Stimulated activated CD8-positive, alpha-beta memory T cell treated with anti-CD3 and anti-CD28 coated beads, Interleukin-7, amount 100 ng/mL, for 48 hours (primary cell): Measurements from ENCODE around the gene CYBA.

Experiments used
- DNase-seq, 2 donors: peaks; one replicate each; pipeline ENCODE4 v3.0.0-alpha.2; 2020; ENCODE audit warnings: low read depth in 1 of 2; ENCODE audit errors: extremely low read depth in 1 of 2

Gene CYBA

DNA sequence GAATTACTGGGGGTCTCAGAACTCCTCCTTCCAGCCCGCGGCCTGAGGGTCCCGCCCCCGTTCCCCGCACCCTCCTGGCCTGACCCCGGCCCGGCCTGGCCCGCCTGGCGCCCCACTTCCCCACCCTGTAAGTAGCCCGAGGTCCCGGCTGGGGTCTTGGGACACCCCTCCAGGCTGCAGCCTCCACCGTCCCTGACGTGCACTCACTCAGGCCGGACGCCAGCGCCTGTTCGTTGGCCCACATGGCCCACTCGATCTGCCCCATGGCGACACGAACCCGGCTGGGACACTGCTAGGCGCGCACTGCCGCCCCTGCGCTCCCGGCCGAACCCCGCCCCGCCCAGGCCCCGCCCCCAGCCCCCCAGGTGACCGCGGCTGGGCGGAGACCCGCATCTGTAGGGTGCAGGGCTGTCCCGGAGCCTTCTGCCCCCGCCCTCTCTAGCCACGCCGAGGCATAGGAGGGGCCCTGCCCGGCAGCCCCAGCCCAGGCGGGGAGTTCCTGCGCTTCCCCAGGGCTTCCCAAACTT is at the start of gene CYBA:
CYBA (minus strand) TSS at position 305 of the 527 bp plus-strand sequence; CDS start at position 265, 40 bp downstream.
- peak; percentile 81 to 83 for DNase-seq

DNA sequence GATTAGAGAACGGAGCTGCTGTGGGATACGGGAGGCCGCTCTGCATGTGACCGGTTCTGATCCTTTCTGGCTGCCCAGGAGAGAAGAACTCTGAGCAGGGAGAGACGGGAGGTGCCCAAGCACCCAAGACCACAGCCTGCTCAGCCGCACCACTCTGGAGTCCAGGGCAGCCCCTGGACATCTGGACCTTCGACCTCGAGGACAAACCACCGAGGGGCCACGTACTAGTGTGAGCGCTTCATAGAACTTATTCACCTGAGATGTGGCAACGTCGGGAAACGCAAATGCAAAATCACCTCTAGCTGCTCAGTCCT is 49.4 kb upstream of the CYBA start:
- no peak for DNase-seq

DNA sequence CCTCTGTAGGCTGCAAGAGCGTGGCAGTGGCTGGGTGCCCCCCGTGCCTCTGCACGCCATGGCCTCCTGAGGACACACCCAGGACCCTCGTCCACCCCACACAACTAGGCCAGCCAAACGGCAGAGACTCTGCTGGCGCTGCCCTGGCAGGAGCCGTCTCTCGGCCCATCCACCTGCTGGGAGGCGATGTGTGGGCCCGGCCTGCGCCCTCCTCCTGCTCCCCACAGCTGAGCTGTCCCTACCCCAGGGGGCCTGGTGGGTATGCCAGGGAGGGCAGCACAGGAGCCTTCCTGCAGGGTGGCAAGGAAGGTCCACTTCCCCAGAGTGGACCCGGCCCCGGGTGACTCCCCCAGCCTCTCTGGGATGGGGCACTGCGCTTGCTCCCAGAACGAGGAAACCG is 48.3 kb upstream of the CYBA start:
- no peak for DNase-seq

DNA sequence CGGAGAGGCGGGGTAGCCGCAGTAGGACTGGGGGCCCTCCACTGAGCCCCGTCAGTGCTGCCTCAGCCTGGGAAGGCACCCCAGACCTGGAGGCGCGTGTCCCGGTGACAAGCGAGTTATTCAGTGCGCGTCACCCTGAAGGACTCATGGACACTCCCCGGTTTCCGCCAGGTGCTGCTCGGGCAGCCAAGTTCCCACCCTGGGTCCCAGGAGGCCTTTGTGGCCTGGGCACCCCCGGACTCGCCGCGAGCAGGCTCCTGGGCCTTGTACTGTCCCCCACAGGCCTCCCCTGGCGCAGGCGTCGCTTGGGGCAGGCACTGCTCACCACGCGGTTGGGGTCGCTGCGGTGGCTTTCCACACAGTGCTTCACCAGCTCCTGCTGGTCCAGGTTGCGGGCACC is 47.8 kb upstream of the CYBA start:
- no peak for DNase-seq

- no peak for DNase-seq
Measured at GRCh38 chr16:88697831-88698615, 47.2 kb upstream of the CYBA start.

- DNase-seq: no peak
Measured at GRCh38 chr16:88697116-88697830, 46.4 kb upstream of the CYBA start.

- no peak for DNase-seq
Measured at GRCh38 chr16:88696441-88696840, 45.6 kb upstream of the CYBA start.

GRCh38 chr16:88695753-88696152 is 44.9 kb upstream of the CYBA start:
- DNase-seq: no peak

GRCh38 chr16:88695218-88695617 is 44.4 kb upstream of the CYBA start:
- no peak for DNase-seq

DNA sequence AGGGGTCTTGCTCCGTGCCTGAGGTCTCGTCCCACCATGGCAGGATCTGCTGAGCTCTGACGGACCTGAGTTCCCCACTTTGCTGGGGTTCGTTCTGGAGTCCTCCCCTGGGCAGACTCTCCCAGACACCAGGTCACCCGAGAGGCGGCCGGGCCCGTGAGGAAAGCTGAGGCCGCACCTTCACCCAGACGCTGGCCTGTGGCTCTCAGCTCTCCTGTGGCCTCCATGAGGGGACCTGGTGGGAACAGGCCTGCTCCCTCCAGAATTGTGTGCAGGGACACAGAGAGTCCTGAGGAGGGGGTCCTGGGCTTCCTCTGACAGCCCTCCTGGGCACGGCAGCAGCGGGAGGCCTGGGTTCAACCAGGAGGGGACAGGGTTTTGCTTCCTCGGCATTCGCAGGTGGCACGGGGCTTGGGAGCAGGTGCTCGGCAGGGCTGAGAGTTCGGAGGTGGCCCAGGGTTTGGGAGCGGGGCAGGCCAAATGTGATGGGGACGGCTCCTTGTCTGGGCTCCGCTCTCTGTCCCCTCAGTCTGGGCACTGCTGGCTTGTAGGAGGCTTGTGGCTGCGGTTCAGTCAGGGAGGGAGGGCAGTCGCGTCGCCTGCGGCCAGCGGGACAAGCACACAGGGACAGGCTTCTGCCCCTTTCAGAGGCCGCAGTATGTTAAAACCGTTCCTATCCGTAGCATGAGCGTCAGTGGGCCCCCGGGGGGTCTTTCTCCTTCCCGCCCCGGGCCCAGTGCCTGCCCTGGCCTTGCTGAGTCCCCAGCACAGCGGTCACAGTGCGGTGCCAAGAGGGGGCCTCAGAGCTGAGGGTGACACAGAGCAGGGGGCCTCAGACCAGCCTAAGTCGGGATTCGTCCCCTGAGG is 43.6 kb upstream of the CYBA start:
- no peak for DNase-seq

- no peak for DNase-seq
Measured at GRCh38 chr16:88693420-88694177, 42.7 kb upstream of the CYBA start.

DNA sequence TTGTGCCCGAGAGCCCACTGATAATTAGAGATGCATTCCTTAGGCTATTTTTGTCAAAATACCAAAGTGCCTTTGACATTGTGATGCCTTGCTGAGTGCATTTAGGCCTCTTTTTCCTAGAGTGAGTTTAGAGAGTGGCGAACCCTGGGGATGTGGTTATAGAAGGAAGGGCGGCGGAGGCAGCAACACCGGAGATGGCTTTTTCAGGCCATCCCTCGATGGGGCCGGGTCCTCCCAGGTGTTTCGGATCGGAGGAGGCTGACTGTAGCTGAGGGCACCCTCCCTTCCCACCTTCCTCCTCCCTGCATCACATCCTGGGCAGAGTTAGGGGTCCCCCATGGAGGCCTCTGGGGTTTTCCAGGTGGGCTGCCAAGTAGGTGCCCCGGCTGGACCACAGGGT is 42.0 kb upstream of the CYBA start:
- DNase-seq: no peak

DNA sequence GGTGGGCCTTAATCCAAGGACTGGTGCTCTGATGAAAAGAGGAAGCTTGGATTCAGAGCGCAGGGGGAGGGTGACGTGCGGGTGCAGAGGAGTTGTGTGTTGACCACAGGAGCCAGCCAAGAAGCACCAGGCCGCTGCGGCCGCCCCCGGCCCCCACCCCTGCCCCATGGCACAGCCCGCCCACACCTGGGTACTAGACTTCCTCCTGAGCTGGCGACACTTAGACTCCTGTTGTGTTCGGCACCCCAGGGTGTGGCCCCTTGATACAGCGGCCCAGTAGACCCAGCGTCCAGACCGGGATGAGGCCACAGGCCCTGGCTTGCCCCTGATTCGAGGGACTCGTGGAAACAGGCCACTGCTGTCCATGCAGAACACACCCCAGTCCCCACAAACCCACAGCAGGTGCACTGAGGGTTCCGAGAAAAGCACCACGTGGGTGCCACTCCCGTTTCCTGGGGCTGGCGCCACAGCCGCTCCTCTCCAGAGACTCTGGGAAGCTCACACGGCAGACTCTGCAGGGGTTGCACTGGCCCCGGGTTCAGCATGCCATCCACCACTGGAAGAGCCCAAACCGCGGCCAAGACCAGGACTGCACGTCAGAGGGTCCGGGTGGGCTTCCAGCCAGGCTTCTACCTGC is 41.2 kb upstream of the CYBA start:
- no peak for DNase-seq

GRCh38 chr16:88691129-88691813 is 40.4 kb upstream of the CYBA start:
- no peak for DNase-seq

DNA sequence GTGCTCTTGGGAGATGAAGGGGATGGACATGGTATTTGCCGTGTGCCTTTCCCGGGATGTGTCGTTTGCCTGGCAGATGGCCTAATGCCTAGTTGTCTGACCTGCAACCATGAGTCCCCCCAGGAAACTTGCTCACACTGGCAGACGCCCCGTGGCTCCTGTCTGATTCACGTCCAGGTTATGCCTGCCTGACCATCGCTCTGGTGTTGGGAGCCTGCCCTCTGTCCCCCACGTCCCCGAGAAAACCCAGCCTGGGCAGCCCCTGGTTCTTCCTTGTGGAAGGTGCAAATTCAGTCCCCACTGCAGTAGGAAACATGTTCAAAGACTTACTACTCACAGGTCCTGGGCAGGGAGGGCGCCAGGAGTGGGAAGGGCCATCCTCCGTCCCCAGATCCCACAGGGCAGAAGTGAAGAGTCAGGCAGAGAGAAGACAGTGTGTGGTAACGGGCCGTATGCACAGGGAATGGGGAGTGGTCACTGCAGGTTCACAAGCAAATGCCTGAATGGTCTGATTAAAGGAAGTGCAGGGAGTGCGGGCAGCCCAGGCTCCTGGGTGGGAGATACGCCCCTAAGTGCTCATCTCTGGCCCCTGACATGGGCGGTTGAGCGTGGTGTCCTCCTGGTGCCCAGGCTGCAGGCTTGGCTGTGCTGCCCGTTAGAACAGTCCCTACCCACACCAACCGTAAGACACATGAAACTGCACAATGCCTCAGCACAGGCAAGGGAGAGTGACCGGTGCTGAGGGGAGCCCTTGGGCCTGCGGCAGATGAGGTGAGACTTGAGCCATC is 39.7 kb upstream of the CYBA start:
- no peak for DNase-seq

DNA sequence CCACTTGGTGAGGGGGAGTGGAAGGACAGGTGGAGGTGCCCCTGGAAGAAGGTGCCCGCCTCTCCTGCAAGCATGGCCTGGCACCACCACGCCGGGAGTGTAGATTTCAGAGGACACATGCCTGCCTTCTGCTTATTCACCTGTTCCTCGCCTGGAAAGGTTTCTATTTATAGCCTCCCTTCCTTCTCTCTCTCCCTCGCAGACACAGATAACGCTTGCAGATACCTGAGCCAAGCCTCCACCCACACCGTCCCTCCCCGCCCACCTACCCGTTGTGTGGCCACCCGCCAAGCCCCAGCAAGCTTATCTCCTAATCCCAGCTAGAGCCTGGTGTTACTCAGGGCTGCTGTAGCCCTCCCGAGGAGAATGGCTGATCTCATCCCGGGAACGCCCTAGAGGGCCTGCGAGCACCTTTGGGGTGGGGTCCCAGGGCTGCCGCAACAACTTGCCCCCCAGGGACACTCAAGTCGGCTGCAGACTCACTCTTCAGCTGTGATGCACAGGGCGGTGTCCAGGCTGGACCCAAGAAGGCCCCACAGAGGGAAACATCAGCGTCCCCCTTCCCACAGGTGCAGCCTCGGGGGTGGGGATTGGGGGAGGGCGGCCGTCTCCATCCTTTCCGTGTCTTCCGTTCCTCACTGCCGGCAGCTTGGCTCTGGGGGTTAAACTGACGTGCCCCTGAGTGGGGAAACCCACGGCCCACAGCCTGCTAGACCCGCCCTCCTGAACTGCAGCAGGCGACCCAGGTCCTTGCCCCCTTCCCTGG is 37.3 kb upstream of the CYBA start:
- DNase-seq: no peak

DNA sequence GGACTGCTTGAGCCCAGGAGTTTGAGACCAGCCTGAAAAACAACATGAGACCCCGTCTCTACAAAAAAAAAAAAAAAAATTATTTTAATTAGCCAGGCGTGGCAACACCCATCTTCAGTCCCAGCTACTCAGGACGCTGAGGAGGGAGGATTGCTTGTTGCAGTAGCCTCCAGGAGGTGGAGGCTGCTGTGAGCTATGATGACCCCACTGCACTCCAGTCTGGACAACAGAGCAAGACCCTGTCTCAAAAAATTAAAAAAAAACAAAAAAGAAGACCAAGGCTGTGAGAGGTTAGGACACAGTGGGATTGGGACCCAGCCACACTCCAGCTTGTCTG is 36.8 kb upstream of the CYBA start:
- no peak for DNase-seq

DNA sequence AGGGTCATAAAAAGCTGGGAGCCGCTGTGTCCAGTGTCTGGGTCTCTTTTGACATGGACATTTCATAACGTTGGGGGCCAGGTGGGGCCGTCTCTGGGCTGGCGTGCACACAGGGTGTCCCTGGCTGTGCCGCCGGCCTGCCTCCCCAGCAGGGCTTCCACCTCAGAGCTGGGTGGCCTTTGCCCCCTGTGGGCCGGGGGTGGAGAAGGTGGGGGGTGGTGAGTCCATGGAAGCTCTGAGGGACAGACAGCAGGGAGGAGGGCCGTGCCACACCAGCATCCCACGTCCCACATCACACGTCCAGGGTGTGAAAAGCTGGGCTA is 36.4 kb upstream of the CYBA start:
- DNase-seq: no peak
